Mucosa of rectum (tissue), 2 donors: ENCODE results near the gene BANK1.

Experiments
- H3K27ac ChIP-seq, 2 donors: one replicate each; pipeline ENCODE4 v1.7.0; 2013; ENCODE audit warnings: inconsistent platforms in 2 of 2, low read depth in 2 of 2, low read length in 2 of 2
- H3K27me3 ChIP-seq, 2 donors: one replicate each; pipeline ENCODE4 v1.7.0; 2013; ENCODE audit warnings: low read length in 2 of 2; ENCODE audit not compliant: control insufficient read depth in 2 of 2, insufficient read depth in 2 of 2
- H3K36me3 ChIP-seq, 2 donors: one replicate each; pipeline ENCODE4 v1.7.0; 2013; ENCODE audit warnings: low read length in 2 of 2; ENCODE audit not compliant: control insufficient read depth in 2 of 2, insufficient read depth in 2 of 2
- H3K4me1 ChIP-seq, 2 donors: one replicate each; pipeline ENCODE4 v1.7.0; 2013; ENCODE audit warnings: low read length in 2 of 2, mild to moderate bottlenecking in 1 of 2; ENCODE audit not compliant: control insufficient read depth in 2 of 2, insufficient read depth in 2 of 2
- H3K4me3 ChIP-seq, 2 donors: one replicate each; pipeline ENCODE4 v1.7.0; 2013; ENCODE audit warnings: low read length in 2 of 2
- H3K9ac ChIP-seq, 2 donors: one replicate each; pipeline ENCODE4 v1.7.0; 2013; ENCODE audit warnings: low read length in 2 of 2, low read depth in 1 of 2, mild to moderate bottlenecking in 1 of 2
- H3K9me3 ChIP-seq, 2 donors: one replicate each; pipeline ENCODE4 v1.7.0; 2013; ENCODE audit warnings: low read length in 2 of 2; ENCODE audit not compliant: control insufficient read depth in 2 of 2
- donor health status: healthy.
- donor health status: Normal muscosa, but diverticular disease.

The BANK1 gene

DNA sequence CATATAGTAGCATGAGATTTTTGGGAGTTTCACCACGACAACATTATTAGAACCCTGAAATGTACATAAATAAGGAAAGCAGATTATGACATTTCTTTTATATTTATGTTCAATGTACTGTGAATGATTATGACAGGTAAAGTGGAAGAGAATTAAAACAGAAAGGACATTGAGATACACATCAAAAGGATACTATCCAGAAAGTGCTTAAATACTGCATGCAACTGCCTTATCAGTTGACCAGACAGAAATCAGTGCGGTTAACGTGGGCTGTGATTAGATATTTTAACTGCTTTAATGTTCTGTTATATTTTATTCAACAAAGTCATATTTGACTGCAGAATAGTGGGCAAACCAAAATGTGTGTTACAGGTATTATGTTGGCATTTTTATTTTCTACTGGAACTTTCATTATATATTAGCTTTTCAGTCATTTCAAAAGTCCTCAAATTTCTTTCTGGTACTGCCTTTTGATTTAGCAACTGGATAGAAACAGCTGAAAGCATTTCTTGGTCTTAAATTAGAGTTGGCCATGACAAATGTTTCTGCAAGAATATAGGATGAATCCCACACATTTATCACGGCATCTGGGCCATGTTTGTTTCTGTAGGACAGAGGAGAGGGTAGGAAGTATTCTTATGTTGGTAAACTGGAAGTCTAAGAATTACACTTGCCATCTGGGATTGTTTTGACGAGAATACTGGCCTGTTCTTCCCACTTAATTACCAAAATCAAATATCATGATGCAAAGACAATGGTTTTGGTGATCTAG, 299.5 kb downstream of the BANK1 start:
- no peak overlapping the region for H3K4me3 ChIP-seq
- H3K9ac ChIP-seq: no peak overlapping the region
- no peaks in the 10 kb centered on the region for H3K36me3 ChIP-seq
- no peaks in the 10 kb centered on the region for H3K27me3 ChIP-seq
- no peaks in the 10 kb centered on the region for H3K4me1 ChIP-seq
- no peak overlapping the region for H3K27ac ChIP-seq
- no peaks in the 10 kb centered on the region for H3K9me3 ChIP-seq

- Histone ChIP-seq H3K27ac (no peak overlapping the region), H3K9me3 (no peaks in the 10 kb centered on the region), H3K9ac (no peak overlapping the region), H3K4me3 (no peak overlapping the region), H3K36me3 (no peaks in the 10 kb centered on the region), H3K4me1 (no peaks in the 10 kb centered on the region), H3K27me3 (no peaks in the 10 kb centered on the region)
Measured at GRCh38 chr4:102091656-102092055, 301.1 kb downstream of the BANK1 start.

- H3K36me3 ChIP-seq: no peaks in the 10 kb centered on the region
- H3K27ac ChIP-seq: no peak overlapping the region
- no peak overlapping the region for H3K4me3 ChIP-seq
- H3K27me3 ChIP-seq: no peaks in the 10 kb centered on the region
- H3K9me3 ChIP-seq: no peaks in the 10 kb centered on the region
- H3K9ac ChIP-seq: no peak overlapping the region
- no peaks in the 10 kb centered on the region for H3K4me1 ChIP-seq
Measured at GRCh38 chr4:102094481-102094880, 304.0 kb downstream of the BANK1 start.

DNA sequence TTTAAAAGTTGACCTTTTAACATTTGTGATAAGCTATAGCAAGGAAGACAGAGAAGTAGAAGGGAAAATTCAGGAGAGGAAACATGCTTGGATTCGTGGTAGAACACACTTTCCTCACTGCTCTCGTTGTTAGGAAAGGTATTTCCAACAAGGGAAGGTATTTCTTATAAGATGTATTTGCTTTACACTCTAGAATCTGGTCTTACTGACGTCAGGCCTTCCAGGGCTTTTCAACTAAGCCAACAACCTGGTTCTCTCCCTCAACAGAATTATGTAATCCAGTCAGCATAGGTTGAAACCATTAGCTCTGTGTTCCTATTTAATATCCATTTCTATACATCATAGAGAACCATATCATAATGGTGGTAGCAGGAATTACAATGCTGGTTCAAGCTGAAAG, 312.8 kb downstream of the BANK1 start:
- H3K9ac ChIP-seq: no peak overlapping the region
- H3K4me3 ChIP-seq: no peak overlapping the region
- H3K36me3 ChIP-seq: no peaks in the 10 kb centered on the region
- H3K27ac ChIP-seq: no peak overlapping the region
- H3K4me1 ChIP-seq: no peaks in the 10 kb centered on the region
- H3K27me3 ChIP-seq: no peaks in the 10 kb centered on the region
- H3K9me3 ChIP-seq: peaks cover 0 to 4% of the 10 kb centered on the region in 2 donors

GRCh38 chr4:102104278-102104677, 313.7 kb downstream of the BANK1 start:
- Histone ChIP-seq H3K27me3 (no peaks in the 10 kb centered on the region), H3K9ac (no peak overlapping the region), H3K36me3 (no peaks in the 10 kb centered on the region), H3K27ac (no peak overlapping the region), H3K4me1 (no peaks in the 10 kb centered on the region), H3K4me3 (no peak overlapping the region), H3K9me3 (peaks cover 0 to 4% of the 10 kb centered on the region in 2 donors)

- Histone ChIP-seq H3K27me3 (no peaks in the 10 kb centered on the region), H3K4me1 (no peaks in the 10 kb centered on the region), H3K4me3 (no peak overlapping the region), H3K9ac (no peak overlapping the region), H3K9me3 (peaks cover 0 to 4% of the 10 kb centered on the region in 2 donors), H3K36me3 (no peaks in the 10 kb centered on the region), H3K27ac (no peak overlapping the region)
Measured at GRCh38 chr4:102105983-102106382, 315.5 kb downstream of the BANK1 start.

GRCh38 chr4:102114118-102114630, 323.6 kb downstream of the BANK1 start:
- Histone ChIP-seq H3K27ac (no peak overlapping the region), H3K9ac (no peak overlapping the region), H3K9me3 (no peaks in the 10 kb centered on the region), H3K27me3 (no peaks in the 10 kb centered on the region), H3K4me3 (no peak overlapping the region), H3K36me3 (no peaks in the 10 kb centered on the region), H3K4me1 (no peaks in the 10 kb centered on the region)

- no peaks in the 10 kb centered on the region for H3K9me3 ChIP-seq
- no peaks in the 10 kb centered on the region for H3K27me3 ChIP-seq
- H3K27ac ChIP-seq: no peak overlapping the region
- no peaks in the 10 kb centered on the region for H3K4me1 ChIP-seq
- no peaks in the 10 kb centered on the region for H3K36me3 ChIP-seq
- no peak overlapping the region for H3K4me3 ChIP-seq
- no peak overlapping the region for H3K9ac ChIP-seq
Measured at GRCh38 chr4:102116121-102116520, 325.6 kb downstream of the BANK1 start.

GRCh38 chr4:102120846-102121245, 330.3 kb downstream of the BANK1 start:
- Histone ChIP-seq H3K9me3 (no peaks in the 10 kb centered on the region), H3K27me3 (no peaks in the 10 kb centered on the region), H3K4me3 (no peak overlapping the region), H3K4me1 (no peaks in the 10 kb centered on the region), H3K36me3 (no peaks in the 10 kb centered on the region), H3K9ac (no peak overlapping the region), H3K27ac (no peak overlapping the region)
